Renal cortex interstitium (tissue), 11 donors: ENCODE data around the gene ATR. TPM values are rescaled to one million over a fixed set of nuclear protein-coding genes. Genes with fewer than 3 reads are reported as not detected.
"Not testable (repeated sequence)": the region's sequence is repeated elsewhere in the genome, so short reads cannot be mapped to it uniquely, and the experiment has no call there.

Source experiments
- DNase-seq, 11 donors: peaks; one replicate each; pipeline ENCODE4 v3.0.0-alpha.2; 2013; ENCODE audit warnings: low read depth in 9 of 11, low spot score in 4 of 11; ENCODE audit errors: extremely low read depth in 1 of 11
- polyA plus RNA-seq, 3 donors: library from polyadenylated mRNA; unstranded; fragments of 120-200 nt; gene quantifications; one replicate each; pipeline ENCODE4 v1.2.1, GENCODE V29; 2013; ENCODE audit not compliant: insufficient read length in 3 of 3

Gene ATR
- polyA plus RNA-seq, 3 donors: 24.0 to 37.0 (median 31.2) TPM

DNA sequence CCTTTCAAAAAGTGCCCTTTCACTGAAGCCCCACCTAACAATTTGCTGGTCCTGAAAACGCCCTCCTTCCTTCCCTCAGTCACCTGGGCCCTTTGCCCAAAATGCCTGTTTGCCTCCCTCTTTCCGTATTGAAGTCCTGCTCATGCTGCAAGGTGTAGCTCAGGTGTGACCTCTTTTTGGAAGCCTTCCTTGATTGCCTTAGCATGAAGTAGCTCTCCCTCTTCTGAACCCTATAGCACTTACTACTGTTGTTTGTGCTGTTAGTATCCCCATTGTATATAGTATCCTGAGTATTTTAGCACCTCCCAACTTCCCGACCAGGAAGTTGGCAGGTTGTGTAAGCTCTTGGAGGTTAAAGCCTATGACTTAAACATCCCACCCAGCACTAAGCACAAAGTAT, 19.4 kb upstream of the ATR start:
- DNase-seq: no peak

DNA sequence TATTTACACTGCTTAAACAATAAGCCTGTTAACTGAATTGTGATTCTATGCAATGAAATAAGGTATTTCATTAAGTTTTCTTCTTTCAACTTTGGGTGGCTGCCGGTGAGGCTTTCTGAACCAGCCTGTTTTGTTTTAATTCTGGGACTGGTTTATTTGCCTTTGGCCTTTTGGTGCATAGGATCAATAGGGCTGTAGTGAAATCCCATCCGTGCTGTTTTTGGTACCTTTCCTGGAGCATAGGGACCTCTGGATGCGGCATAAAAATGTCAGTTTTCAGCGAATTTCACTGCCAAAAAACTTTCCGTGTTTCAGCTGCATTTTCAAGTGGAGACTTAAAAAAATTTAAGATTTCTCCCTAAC, 18.2 kb upstream of the ATR start:
- DNase-seq: no peak

DNA sequence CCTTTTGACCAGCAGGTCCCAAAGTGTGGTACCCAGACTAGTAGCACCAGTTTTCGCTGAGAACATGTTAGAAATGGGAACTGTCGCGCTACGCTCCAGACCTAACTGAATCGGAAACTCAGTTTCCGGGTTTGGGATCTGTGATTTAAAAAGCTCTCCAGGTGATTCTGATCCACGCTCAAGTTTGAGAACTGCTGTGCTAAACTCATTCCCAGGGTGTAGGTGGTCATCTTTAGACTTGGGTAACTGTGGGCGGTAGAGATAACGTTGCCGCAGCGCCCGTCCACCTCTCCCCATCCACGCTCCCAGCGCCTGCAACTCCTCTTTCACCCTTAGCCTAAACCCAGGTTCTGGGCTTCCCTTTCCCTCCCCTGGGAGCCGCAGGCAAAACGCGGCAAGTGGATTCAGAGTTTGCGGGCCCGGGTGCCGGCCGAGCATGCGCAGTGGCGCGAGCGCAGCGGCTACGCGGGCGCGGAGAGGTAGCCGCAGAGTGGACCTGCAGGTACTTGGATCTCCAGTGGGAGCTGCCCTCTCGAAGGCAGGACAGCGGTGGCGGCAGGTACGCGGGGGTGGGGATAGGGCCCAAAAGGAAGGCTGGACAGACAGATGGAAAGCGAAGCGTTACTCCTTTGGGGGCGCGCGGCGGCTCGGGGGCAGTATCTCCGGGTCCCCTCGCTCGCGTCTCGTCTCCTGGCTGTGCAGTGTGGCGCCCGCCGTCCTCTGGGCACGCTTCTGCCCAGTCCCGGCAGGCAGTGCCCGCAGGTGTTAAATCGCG, 17.6 kb upstream of the ATR start, which contains the start of gene PLS1:
TSS of gene PLS1 (plus strand) at position 443 of the 775 bp plus-strand sequence. CDS start 67,845 bp downstream, outside the sequence.
- peak; percentile 72 to 88 (median 82) for DNase-seq

DNA sequence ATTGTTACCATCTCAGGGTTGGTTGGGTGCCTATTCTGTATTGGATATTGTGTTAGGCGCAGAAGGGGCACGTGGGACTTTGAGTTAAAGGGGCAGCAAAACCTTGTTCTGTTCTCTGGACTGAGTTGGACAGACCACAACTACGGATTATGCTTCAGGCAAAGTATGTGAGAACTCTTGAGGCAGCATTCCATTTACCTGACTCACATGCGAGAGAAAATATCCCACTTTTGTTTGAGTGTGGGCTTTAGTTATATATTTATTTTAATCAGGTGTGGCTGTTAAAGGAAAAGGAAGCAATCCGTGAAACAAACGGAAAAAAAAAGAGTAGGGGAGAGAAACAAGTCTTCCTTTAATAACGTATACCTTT, 17.0 kb upstream of the ATR start:
- peak in 5 of 11 donors; percentile 9 to 49 (median 40) for DNase-seq

DNA sequence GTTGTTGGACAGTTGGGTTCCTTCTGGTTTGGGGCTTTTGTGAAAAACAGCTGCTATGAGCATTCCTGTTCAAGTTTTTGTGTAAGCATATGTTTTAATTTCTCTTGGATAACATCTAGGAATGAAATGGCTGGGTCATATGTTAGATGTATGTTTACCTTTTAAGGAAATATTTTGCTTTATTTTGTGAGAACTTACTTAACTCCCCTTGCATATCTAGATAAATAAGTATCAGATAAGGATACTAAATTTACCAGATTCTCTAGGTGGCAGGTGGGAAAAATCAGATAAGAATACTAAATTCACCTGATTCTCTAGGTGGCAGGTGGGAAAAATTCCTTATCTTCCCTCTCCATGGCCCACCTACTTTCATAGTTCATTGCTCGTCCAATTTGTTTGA, 16.6 kb upstream of the ATR start:
- DNase-seq: no peak

DNA sequence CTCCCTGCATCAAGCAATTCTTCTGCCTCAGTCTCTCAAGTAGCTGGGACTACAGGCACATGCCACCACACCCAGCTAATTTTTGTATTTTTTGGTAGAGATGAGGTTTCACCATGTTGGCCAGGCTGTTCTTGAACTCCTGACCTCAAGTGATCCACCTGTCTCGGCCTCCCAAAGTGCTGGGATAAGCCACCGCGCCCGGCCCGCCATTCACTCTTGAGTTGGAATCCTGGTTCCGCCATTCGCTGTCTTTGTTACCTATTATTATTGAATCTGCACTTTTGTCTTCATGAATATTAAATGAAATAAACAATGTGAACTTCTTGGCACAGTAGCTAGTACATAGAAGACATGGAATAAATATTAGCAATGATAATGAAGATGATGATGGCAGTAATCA, 13.7 kb upstream of the ATR start:
- DNase-seq: not testable (repeated sequence)

DNA sequence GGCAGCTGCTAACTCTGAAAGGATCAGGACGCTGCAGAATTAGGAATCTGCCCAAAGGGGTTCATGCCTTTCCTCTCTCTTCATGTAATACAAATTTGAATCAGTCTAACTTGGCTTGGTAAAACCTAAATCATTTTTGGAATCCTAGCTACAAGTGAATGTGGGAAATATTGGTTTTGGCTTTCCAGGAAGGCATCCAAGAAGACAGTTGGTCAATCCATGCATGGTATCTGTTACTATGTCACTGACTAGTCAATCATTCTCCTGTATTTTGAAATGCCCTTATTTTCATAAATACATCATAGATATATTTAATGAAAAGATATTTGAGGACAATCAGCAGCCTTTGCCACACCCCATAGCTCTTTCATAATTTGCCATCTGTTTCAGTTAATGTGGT, 10.2 kb upstream of the ATR start:
- DNase-seq: no peak

DNA sequence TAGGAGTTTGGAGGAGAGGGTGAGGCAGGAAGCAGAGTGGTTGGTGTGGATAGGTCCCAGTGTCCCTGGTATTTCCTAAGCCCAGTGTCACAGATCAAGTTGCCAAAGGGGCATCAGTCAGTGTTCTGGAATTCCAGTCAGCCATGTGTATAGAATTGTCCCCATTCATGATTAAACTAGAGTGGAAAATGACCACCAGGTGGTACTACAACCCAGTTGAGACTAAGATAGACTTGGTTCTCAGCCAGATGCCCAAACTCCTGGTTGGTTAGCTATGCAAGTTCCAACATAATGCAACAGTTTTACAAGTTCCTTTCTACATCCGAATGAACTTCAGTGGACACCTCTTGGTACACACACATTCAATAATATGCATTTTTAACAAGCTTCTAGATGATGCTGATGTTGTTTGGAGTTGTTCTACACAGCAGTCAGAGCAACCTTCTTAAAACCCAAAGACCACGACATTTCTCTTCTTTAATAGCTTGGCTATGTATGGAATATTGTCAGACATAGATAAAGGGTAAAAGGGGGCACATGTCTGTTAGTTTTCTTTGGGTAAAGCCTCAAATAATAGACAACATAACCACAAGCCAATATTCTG, 8.4 kb upstream of the ATR start:
- DNase-seq: peak in 9 of 11 donors; percentile 47 to 77 (median 57)

DNA sequence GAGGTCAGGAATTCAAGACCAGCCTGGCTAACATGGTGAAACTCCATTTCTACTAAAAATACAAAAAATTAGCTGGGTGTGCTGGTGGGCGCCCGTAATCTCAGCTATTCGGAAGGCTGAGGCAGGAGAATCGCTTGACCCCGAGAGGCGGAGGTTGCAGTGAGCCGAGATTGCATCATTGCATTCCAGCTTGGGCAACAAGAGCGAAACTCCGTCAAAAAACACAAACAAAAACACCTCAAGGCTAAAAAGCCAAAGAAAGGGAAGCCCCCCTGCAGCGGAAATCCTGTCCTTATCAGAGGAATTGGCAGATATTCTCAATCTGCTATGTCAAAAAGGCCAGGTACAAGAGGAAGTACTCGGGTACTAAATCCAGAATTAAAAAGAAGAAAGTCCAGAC, 2.5 kb upstream of the ATR start:
- not testable (repeated sequence) for DNase-seq

DNA sequence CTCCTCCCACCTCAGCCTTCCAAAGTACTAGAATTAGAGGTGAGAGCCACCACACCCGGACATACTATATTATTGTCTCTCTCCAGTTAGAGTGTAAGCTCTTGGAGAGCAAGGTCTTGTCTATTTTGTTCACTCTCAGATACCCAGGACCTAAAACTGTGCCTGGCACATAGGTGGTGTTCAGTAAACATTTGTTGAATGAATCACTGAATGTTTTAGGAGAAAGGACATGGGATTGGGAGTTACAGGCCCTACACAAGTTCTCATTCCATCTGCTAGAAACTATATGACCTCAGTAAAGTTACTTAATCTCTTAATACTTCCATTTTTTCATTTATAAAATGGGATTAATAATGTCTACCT, 1.5 kb upstream of the ATR start:
- no peak for DNase-seq

DNA sequence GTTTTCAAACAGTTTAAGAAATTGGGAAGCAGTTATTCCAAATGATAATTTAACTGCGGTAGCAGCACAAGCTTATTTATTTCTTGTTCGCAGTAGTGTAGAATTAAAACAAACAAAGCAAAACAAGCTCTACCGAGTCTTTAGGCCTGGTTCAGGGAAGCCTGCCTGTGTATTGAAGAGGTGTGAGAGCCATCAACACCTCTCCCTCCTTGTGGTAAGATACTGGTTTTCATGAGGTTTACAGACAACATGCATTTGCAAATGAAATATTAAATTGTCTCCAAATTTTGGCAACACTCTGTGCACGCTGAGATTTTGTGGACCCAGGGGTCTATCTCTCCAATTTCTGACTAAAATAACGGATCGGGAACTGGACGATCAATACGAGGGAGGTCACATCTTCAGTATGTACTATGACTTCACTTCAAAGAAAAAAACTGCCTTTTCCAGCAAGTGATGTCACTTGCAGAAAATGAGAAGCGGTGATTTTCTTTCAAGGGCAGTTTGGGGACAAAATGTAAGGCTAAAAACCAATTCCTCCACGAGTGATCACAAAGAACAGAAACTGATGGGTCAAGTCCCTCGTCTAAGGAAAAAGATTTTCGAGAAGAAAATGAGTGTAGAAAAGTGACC, 721 bp downstream of the ATR start:
- DNase-seq: peak in 3 of 11 donors; percentile 14 to 46 (median 27)

DNA sequence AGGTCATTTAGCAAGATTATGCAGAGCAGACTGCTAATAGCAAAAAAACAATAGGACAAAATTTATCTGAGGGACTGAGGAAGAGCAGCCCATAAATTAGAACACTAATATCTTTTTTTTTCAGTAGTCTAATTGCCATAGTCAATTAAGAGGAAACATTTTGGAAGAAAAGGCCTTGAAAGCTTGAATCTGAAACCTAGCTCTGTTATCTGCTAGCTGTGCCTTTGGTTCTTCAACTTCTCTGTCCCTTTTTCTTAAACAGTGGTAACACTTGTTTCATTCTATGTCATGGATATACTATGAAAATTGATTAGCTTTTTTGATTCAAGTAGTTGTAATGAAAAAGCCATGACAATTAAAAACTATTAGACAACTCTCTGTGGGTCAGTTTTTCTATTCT, 1.7 kb downstream of the ATR start:
- DNase-seq: no peak

DNA sequence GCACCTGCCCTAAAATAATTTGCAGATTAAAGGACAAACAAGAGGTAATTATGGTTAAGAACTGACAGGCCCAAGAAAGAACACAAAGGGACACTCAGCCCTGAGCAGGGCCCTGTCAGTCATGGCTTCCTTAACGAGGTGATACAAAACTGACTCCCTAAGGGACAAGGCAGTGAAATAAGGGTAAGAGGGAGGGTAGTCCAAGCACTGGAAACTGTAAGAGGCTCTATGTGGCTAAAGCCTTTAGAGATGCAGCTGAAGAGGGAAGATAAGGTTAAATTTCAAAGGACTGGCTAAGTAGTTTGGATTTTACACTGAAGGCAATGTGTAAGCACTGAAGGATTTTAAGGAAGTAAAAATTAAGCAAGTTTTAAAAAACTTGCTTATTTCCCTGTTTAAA, 3.9 kb downstream of the ATR start:
- no peak for DNase-seq

DNA sequence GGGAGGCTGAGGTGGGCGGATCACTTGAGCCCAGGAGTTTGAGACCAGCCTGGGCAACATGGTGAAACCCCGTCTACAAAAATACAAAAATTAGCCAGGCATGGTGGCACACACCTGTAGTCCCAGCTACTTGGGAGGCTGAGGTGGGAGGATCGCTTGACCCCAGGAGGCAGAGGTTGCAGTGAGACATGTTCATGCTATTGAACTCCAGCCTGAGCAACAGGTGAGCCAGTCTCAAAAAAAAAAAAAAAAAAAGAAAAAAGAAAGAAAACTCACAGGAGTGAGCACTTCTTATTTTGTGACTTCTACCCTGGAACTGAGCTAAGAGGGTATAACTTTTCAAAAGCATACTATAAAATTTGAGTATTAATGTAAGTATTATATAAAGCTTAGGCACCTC, 4.3 kb downstream of the ATR start:
- DNase-seq: not testable (repeated sequence)

DNA sequence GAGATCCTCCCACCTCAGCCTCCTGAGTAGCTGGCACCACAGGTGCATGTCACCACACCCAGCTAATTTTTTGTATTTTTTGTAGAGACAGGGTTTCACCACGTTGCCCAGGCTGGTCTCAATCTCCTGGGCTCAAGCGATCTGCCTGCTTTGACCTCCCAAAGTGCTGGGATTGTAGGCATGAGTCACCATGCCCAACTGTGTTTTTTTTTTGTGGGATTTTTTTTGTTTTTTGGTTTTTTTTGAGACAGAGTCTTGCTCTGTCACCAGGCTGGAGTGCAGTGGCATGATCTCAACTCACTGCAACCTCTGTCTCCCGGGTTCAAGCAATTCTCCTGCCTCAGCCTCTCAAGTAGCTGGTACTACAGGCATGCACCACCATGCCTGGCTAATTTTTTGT, 9.1 kb downstream of the ATR start:
- not testable (repeated sequence) for DNase-seq

DNA sequence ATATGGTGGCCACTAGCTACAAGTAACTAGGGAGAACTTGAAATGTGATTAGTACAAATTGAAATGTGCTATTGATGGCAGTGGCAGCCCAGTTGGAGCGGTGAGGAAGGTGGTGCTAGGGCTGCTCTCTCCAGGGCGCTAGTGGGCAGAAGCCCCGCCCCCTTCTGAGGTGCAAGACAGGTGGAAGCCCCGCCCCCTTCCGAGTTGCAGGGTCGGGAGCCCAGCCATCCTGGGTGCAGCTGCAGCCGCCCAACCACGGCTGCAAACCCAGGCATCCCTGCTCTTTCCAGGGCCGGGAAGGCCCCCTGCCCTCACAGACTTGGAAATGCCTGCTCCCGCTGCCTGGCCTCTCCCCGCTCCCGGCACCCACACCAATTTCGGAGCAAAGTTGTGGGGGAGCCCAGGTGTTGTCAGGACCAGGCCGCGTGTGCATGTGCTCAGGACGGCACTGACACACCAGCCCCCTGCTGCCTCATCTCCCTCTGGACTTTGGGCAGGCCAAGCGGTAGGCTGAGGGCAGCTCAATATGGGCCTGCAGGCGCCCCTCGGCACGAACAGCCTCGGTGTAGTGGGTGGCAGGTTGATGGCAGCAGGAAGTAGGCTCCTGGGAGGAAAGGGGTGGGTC, 10.0 kb downstream of the ATR start:
- DNase-seq: no peak

DNA sequence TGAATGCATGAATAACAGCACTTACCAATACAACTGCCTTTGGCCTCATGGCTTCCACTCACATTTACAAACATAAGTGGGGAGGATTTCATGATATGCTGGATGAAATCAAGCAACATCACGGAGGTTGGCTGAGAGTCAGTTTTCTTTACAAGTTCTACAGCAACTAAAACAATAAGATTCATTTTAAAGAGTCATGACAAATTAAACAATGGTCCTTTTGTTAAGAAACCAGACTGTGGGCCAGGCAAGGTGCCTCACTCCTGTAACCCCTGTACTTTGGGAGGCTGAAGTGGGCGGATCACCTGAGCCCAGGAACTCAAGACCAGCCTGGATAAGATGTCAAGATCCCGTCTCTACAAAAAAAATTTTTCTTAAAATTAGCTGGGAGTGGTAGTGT, 12.4 kb downstream of the ATR start:
- no peak for DNase-seq

DNA sequence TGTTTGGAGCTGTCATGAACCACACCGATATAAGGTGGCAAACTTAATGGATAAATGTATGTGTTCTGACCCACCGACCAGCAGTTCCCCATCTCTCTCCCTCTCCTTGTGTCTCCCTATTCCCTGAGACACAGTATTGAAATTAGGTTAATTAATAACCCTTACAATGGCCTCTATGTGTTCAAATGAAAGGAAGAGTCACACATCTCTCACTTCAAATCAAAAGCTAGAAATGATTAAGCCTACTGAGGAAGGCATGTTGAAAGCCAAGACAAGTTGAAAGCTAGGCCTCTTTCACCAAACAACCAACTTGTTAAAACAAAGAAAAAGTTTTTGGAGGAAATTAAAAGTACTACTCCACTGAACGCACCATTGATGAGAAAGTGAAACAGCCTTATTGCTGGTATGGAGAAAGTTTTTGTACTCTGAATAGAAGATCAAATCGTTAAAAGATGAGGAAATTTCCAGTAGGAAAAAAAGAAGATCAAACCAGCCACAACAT, 15.0 kb downstream of the ATR start:
- peak in 1 of 11 donors; percentile 3 for DNase-seq

DNA sequence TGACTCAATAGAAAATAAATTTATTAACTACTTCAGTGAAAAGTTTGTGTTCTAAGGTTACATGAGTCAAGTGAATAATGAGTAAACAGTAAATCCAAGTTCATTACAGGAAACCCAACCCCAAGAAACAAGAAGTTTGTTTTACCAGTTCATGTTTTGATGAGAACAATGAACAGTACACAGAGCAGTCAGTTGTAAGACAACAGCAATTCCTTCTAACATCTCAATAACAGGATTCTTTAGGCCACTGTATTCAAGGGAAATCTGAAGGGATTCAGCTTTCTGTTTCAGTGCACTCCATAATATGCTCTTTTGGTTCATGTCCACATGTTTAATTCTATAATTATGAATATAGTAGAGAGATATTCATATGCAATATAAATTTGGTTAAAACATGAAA, 18.4 kb downstream of the ATR start:
- no peak for DNase-seq

DNA sequence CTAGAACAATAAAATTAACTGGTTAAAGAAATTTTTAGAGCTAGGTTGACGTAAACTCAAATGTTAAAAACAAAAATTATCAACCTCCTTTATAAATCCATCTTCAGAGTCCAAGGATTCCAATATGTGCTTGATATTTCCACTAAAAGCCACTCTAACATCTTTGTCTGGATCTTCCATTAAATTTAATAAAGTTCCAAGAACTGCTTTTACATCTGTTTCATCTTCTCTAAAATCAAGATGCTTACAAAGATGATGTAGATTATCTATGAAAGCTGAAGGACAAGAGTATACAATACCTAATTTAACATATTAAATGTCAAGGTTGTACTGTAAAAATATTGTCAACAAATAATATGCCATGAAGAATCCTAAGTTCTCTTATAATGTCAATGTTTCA, 24.8 kb downstream of the ATR start:
- DNase-seq: no peak
